ENCODE results near the gene C6orf132.
"Not testable (repeated sequence)": the region's sequence is repeated elsewhere in the genome, so short reads cannot be mapped to it uniquely, and the experiment has no call there.

C6orf132 gene

DNA sequence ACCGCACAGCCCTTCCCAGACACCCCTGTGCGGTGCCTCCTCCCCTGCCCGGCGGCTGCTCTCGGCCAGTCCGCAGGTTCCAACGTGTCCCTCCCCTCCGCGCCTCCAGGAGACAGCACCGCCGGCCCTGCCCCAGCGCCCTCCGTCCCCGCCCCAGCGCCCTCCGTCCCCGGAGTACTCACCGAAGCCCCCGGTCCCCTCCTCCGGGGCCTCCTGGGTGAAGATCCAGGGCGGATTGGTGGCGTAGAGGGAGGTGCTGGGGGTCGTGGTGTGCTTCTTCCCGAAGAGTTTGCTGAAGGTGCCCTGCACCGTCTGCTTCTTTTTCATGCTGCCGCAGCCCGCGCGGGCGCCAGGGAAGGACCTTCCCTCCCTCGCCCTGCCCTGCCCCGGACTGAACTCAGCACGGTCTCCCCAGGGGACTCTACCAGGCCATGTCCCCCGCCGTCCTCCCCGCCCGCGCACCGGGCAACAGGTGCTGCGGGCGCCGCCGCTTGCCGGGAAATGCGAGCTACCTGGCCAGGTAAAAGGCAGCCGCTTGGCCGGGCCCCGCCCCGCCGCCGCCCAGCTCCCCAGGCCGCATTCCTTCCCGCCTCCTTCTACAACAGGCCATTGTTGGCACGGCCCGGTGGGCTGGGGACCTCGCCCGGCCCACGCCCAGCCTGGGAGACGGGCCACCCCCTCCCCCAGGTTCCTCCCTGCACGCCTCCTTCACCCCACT is at the start of gene C6orf132:
TSS of gene C6orf132 (minus strand) at position 503 of the 718 bp plus-strand sequence. CDS start at position 327, 176 bp downstream.
- FAIRE-seq (no peak), DNase-seq (ENCODE audit: insufficient read length, low spot score) (peak; percentile 63)

GRCh38 chr6:42190554-42191183 is 48.2 kb upstream of the C6orf132 start:
- FAIRE-seq (no peak), DNase-seq (ENCODE audit: insufficient read length, low spot score) (no peak)

DNA sequence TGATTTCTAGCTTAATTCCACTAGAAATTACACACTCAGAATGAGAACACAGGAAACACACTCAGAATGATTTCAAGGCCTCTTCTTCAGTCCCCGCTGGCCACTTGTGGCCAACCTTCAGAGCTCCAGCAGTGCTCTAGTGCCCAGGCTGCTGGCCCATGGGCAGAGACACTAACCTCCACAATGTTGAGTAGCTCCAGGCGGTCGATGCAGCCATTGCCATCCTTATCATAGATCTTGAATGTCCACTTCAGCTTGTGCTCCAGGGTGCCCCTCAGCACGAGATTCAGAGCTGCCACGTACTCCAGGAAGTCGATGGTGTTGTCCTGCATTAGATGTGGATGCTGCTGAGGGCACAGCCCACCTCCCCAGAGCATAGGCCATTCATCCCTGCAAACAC is 46.0 kb upstream of the C6orf132 start:
- DNase-seq (ENCODE audit: insufficient read length, low spot score), result no peak
- FAIRE-seq, result no peak

DNA sequence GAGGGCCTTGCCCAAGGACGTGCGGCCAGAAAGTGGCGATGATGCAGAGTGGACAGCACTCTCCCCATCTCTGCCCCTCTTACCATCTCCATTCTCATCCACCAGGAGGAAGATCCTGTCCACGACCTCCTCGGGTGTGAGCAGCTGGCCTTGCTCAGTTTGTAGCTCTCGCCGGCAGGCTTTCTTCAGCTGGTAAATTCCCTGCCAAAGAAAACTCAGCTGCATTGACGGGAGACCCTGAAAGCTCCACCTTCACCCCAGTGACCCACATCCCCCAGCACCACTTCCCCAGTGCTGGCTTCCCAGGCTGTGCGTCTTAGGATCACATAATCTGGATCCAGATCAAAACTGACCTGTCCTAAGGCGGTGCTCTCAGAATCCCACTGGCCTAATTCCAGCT is 43.2 kb upstream of the C6orf132 start:
- DNase-seq (ENCODE audit: insufficient read length, low spot score) (no peak), FAIRE-seq (no peak)

- FAIRE-seq (no peak), DNase-seq (ENCODE audit: insufficient read length, low spot score) (no peak)
Observed at GRCh38 chr6:42184475-42184874, 42.1 kb upstream of the C6orf132 start.

DNA sequence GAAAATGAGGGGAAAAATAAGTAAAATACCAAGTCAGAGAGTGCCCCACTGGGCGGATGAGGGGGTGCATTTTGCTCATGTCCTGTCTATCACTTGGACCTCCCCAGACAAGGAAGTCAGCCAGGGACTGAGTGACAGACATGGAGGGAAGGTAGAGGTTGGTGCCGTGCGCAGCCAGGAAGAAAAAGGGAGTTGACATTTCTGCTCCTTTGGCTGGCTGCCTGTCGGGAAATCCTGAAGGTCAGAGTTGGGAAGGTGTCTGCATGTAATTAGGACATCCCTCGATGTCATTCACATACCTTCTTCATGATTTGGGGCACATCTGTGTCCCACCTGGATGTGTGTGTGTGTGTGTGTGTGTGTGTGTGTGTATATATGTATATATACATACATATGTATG is 39.7 kb upstream of the C6orf132 start:
- FAIRE-seq (no peak), DNase-seq (ENCODE audit: insufficient read length, low spot score) (no peak)

- DNase-seq (ENCODE audit: insufficient read length, low spot score), result no peak
Observed at GRCh38 chr6:42179945-42180313, 37.5 kb upstream of the C6orf132 start.

DNA sequence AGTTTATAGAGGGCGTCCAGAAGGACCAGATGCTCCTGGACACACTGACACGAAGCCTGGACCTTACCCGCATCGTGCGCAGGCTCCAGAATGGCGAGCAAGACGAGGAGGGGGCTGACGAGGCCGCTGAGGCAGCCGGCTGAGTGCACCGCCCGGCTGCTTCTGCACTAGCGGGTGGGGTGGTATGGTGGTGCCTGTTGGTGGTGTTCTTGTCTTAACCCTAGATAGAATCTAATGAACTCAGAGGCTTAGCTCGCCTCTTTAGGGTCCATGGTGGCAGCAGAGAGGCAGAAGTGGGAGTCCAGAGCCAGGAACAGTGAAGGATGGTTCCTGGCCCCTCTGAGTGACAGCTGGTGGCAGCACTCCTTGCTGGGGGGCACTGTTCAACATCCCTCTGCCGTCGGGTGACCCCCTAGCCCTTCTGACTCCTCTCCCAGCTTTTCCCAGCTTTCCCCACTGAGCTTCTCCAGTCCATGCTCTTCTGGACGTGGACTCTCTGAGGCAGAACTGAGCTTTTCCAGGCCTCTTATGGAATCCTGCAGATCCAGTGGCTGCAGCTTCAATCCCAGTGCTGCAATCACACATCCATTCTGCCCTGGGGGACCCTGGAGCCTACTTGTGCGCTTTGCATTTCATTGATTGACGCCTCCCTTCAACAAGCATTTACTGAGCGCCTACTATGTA is 37.0 kb upstream of the C6orf132 start:
- DNase-seq (ENCODE audit: insufficient read length, low spot score), result no peak

More at GRCh38 chr6:42179945-42180313, 37.5 kb upstream of the C6orf132 start:
- FAIRE-seq, result no peak

DNA sequence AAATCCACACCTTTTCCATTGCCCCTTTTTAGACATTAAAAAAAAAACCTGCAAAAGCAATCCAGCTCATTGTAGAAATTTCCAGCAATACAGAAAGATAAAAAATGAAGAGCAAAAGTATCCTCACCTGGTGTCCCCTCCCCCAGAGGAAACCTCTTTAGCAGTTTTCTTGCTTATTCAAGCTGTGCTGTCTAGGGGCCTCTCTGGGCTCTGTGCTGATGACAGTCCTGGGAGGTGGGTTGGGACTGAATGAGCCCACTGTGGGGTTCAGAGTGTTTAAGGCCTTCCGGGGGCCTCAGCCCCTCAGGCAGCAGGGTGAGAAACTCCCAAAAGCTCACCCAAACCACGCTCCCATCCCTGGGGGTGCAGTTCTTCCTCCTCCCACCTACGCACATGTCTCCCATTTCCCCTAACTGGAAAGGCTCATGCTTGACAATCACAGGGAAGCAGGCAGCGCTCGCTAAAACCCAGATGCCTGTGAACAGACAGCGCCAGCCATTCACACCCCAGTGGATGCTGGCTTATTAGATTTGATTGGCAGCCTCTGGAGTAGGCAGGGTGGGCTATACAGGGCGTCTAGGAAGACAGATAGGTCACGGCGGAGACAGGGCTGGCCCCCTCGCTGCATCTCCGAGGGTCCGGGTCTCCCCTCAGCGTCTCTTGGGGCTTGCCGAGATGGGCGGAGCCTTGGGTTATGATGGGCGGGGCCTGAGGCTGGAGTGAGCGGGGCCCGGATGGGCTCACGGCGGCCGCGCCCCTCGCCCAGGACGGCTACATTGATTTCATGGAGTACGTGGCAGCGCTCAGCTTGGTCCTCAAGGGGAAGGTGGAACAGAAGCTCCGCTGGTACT is 35.3 kb upstream of the C6orf132 start:
- DNase-seq (ENCODE audit: insufficient read length, low spot score) (no peak), FAIRE-seq (no peak)

More for the DNA sequence above, 37.0 kb upstream of the C6orf132 start:
- FAIRE-seq, result no peak

- FAIRE-seq, result no peak
- DNase-seq (ENCODE audit: insufficient read length, low spot score), result no peak
Observed at GRCh38 chr6:42176981-42177380, 34.6 kb upstream of the C6orf132 start.

GRCh38 chr6:42175860-42176259 is 33.4 kb upstream of the C6orf132 start:
- FAIRE-seq (no peak), DNase-seq (ENCODE audit: insufficient read length, low spot score) (no peak)

DNA sequence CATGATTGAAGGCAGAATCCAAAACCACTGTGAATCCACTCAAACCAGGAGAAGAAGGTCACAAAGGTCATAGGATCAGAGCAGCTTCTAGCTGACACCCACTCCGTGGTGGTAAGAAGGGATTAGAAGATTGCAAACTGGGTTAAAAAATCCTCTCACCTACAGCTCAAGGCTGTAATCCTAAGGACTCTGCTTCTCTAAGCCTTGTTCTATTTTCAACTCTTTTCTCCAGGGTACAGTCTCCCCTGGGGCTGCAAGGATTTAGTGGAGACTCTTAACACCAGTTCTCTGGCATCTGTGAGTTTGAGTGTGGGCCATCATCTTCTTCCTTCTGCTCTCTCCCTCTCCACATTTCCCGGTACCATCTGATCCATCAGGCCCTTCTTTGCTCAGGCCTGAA is 30.7 kb upstream of the C6orf132 start, which contains the start of gene GUCA1A:
TSS of gene GUCA1A (plus strand) at position 264 of the 400 bp plus-strand sequence. CDS start 250 bp downstream, outside the sequence.
- FAIRE-seq (no peak), DNase-seq (ENCODE audit: insufficient read length, low spot score) (no peak)

DNA sequence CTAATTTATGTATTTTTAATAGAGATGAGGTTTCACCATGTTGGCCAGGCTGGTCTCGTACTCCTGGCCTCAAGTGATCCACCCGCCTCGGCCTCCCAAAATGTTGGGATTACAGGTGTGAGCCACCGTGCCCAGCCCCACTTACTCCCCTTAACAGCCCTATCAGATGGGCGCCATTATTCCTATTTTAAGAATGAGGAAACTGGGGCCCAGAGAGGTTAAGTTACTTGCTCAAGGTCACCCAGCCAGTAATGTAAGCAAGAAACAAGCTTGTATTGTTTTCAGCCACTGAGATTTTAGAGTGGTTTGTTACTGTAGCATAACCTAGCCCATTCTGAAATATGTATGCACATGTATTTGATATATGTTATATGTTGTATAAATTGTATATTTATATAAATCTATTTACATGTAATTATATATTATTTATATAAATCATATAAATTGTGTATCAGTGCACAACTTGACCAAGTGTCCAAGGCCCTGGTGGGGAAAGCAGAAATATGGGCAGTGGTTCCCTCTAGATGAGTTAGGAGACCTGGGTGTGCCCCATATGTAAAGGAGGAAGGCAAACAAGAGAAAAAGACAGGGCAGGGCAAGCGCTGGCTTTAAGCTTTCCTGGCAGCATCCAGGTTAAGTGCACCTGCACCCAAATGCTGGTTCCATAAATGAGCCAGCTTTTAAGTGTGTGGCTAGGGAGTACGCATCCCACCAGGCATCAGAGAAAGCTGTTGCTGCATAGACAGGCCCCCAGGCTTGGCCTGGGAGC is 29.6 kb upstream of the C6orf132 start:
- FAIRE-seq (no peak), DNase-seq (ENCODE audit: insufficient read length, low spot score) (no peak)

GRCh38 chr6:42169780-42170179 is 27.4 kb upstream of the C6orf132 start:
- FAIRE-seq; DNase-seq (ENCODE audit: insufficient read length, low spot score): not testable (repeated sequence)

DNA sequence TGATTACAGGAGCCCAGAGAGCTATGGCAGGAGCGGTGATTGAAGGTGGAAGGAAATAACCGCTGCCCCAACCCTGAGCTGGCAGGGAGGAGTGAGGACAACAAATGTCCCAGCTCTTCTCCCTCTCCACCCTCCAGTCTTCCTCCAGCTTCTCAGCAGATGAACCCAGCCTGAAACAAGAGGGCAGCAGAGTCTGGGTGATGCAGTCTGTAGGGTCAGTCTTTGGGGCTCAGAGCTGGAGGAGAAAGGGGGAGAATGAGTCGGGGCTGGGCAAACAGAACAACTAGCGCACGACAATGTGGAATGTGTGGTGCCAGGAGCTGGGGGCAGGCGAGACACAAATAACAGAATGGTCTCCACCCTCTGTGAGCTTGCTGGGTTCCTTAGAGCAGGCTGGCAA is 26.2 kb upstream of the C6orf132 start:
- no peak for FAIRE-seq

GRCh38 chr6:42166444-42167141 is 24.2 kb upstream of the C6orf132 start:
- FAIRE-seq (no peak), DNase-seq (ENCODE audit: insufficient read length, low spot score) (peak; percentile 80)

More for the DNA sequence above, 26.2 kb upstream of the C6orf132 start:
- no peak for DNase-seq (ENCODE audit: insufficient read length, low spot score)

GRCh38 chr6:42165016-42165415 is 22.6 kb upstream of the C6orf132 start:
- FAIRE-seq (no peak), DNase-seq (ENCODE audit: insufficient read length, low spot score) (no peak)

- no peak for DNase-seq (ENCODE audit: insufficient read length, low spot score)
- FAIRE-seq, result no peak
Observed at GRCh38 chr6:42163981-42164380, 21.6 kb upstream of the C6orf132 start.

DNA sequence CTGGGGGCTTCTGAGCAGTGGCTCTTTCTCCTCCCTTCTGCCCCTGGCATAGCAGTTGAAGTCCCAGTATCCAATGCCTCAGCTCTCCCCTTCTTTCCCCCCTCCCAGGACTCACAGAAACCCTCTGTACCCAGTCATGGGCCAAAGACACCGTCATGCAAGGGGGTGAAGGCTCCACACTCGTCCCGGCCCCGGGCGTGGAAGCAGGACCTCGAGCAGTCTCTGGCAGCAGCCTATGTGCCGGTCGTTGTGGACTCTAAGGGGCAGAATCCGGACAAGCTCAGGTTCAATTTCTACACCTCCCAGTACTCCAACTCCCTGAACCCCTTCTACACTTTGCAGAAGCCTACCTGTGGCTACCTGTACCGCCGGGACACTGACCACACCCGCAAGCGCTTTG is 20.4 kb upstream of the C6orf132 start:
- DNase-seq (ENCODE audit: insufficient read length, low spot score), result no peak
- no peak for FAIRE-seq
